ENCODE results near the gene ARMC9.

The ARMC9 gene

DNA sequence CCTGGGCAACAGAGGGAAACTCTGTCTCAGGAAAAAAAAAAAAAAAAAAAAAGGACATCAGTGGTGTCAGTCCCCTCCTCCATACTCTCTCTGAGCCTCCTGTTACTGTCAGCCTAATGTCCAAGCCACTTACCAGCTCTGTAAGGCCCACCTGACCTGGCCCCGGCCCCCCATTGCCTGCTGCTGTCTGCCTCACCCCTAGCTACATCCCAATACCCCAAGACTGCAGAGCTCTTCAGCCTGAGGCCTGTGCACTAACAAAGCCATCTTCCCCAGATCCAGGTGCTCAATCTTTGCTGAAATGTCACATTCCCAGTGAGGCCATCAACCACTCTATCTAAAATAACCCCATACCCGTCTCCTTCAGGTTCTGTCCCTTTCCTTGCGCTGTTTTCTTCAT, 5.7 kb downstream of the ARMC9 start:
- peaks cover 2% of the 10 kb centered on the region for H3K27me3 Mint-ChIP-seq
- H3K4me3 Mint-ChIP-seq, result no peak overlapping the region
- H3K4me1 Mint-ChIP-seq, result no peaks in the 10 kb centered on the region
- H3K9me3 Mint-ChIP-seq, result no peaks in the 10 kb centered on the region
- ATAC-seq (ENCODE audit: low read depth) (no peak), DNase-seq (ENCODE audit: low spot score in 2 of 2) (no peak)
- H3K36me3 Mint-ChIP-seq, result no peaks in the 10 kb centered on the region
- H3K27ac Mint-ChIP-seq, result no peak overlapping the region

DNA sequence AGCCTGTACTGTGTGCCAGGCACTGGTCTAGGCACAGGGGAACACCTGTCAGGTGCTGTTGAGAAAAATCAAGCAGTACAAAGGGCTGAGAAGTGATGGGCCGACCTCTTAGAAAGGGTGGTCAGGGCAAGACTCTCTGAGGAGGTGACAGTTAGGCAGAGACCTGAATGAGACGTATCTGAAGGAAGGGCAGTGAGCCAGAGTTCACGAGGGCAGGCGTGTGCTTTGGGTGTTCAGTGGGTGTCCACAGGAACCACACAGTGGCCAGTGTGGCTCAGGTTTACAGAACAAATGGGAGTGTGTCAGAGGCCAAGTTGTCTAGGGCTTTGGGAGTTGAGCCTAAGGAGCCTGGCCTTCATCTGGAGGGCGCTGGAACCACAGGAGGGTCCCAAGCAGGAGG, 6.2 kb downstream of the ARMC9 start:
- Mint-ChIP-seq H3K27me3 (peaks cover 2% of the 10 kb centered on the region), H3K4me3 (no peak overlapping the region), H3K36me3 (no peaks in the 10 kb centered on the region), H3K9me3 (no peaks in the 10 kb centered on the region), H3K27ac (no peak overlapping the region), H3K4me1 (no peaks in the 10 kb centered on the region)
- DNase-seq (ENCODE audit: low spot score in 2 of 2), result no peak
- no peak for ATAC-seq (ENCODE audit: low read depth)

DNA sequence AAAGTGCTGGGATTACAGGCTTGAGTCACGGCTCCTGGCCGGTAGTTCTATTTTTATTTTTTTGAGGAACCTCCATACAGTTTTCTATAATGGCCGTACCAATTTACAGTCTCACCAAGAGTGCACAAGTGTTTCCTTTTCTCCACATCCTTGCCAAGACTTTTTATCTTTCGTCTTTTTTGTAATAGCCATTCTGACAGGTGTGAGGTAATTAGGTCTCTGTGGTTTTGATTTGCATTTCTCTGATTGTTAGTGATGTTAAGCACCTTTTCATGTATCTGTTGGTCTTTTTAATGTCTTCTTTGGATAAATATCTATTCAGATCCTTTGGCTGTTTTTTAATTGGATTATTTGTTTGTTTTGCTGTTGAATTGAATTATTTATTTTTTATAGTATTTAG, 9.3 kb downstream of the ARMC9 start:
- DNase-seq (ENCODE audit: low spot score in 2 of 2), result no peak
- no peaks in the 10 kb centered on the region for H3K27me3 Mint-ChIP-seq
- no peak overlapping the region for H3K4me3 Mint-ChIP-seq
- no peak overlapping the region for H3K27ac Mint-ChIP-seq
- H3K9me3 Mint-ChIP-seq, result no peaks in the 10 kb centered on the region
- H3K4me1 Mint-ChIP-seq, result no peaks in the 10 kb centered on the region
- H3K36me3 Mint-ChIP-seq, result no peaks in the 10 kb centered on the region
- no peak for ATAC-seq (ENCODE audit: low read depth)

DNA sequence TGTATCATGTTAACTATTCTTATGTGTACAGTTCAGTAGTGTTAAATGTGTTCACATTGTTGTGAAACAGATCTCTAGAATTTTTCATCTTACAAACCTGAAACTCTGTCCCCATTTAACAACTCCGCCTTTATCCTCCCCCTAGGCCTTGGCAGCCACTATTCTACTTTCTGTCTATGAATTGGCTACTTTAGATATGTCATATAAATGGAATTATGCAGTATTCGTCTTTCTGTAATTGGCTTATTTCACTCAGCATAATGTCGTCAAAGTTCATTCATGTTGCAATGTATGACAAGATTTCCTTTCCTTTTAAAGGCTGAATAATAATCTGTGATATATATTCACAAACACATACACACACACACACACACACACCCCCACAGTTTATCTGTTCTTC, 12.4 kb downstream of the ARMC9 start:
- Mint-ChIP-seq H3K9me3 (no peaks in the 10 kb centered on the region), H3K4me1 (no peaks in the 10 kb centered on the region), H3K4me3 (no peak overlapping the region), H3K36me3 (no peaks in the 10 kb centered on the region), H3K27ac (no peak overlapping the region), H3K27me3 (no peaks in the 10 kb centered on the region)
- ATAC-seq (ENCODE audit: low read depth) (no peak), DNase-seq (ENCODE audit: low spot score in 2 of 2) (no peak)

DNA sequence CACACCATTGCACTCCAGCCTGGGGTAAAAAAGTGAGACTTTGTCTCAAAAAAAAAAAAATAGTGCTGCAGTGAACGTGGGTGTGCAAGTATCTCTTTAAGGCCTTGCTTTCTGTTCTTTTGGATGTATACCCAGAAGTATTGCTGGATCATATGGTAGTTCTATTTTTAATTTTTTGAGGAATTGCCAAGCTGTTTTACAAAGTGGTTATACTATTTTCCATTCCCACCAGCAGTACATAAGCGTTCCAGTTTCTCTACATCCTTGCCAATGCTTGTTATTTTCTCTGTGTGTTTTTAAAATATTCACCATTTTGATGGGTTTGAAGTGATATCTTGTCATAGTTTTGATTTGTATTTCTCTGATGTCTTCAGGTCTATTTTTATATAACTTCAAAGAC, 13.1 kb downstream of the ARMC9 start:
- Mint-ChIP-seq H3K4me1 (no peaks in the 10 kb centered on the region), H3K9me3 (no peaks in the 10 kb centered on the region), H3K27me3 (no peaks in the 10 kb centered on the region), H3K36me3 (no peaks in the 10 kb centered on the region), H3K27ac (no peak overlapping the region), H3K4me3 (no peak overlapping the region)
- ATAC-seq (ENCODE audit: low read depth) (no peak), DNase-seq (ENCODE audit: low spot score in 2 of 2) (no peak)

DNA sequence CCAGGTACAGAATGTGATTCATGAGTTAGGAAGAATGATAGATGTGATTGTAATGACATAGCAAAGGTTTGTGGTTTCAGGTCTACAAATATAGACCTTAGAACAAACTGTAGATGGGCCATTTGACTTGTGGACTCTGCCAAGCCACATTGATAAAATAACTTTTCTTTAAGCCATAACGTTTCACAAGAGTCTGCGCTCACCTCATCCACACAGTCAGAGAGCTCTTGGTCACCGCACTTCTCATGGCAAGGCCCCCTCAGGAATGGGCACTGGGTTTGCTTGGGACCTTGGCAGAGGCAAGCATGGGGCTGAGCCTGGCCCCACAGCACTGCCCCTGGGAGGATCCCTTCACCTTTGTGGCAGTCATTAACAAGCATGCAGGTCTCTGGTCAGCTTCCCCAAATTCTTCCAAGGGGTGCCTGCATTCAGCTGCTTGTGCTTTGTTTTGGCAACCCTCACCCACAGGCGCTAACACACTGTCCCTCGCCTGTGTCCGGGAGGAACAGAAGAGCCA, 14.0 kb downstream of the ARMC9 start:
- no peak overlapping the region for H3K27ac Mint-ChIP-seq
- no peaks in the 10 kb centered on the region for H3K9me3 Mint-ChIP-seq
- no peaks in the 10 kb centered on the region for H3K36me3 Mint-ChIP-seq
- ATAC-seq (ENCODE audit: low read depth) (no peak), DNase-seq (ENCODE audit: low spot score in 2 of 2) (no peak)
- no peaks in the 10 kb centered on the region for H3K27me3 Mint-ChIP-seq
- H3K4me1 Mint-ChIP-seq, result no peaks in the 10 kb centered on the region
- no peak overlapping the region for H3K4me3 Mint-ChIP-seq

DNA sequence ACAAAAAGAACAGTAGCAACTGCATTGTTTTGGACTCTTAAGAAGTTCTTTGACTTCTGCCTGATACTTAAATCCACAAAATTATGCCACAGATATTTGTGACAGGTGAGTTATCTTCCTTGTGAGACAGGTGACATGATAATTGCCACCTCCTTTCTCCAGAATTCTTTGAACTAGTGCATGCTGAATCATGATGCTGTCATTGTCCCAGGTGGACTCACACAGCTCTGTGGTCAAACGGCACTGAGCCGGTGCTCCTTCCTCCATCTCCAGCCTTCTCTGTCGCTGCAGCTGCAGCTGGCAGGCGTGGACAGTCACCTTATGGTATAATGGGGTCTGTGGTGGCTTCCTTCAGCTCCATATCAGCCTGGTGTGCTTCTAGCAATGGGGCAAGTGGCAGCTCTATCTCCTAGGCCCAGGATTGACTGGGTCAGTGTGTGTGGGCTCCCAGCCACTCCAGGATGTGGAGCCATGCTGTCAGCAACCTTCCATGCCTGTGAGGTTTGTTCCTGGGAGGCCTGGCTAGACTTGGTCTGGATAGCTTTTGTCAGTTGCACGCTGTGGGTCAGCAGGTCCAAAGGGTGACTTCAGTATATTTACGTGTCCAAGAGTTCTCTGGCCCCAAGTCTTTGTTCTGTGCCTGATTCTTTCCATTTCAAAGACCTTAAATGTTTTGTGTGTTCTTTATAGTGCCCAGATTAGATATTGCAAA, 15.7 kb downstream of the ARMC9 start:
- H3K36me3 Mint-ChIP-seq, result no peaks in the 10 kb centered on the region
- H3K4me3 Mint-ChIP-seq, result no peak overlapping the region
- no peak overlapping the region for H3K27ac Mint-ChIP-seq
- no peaks in the 10 kb centered on the region for H3K27me3 Mint-ChIP-seq
- H3K9me3 Mint-ChIP-seq, result no peaks in the 10 kb centered on the region
- ATAC-seq (ENCODE audit: low read depth) (no peak), DNase-seq (ENCODE audit: low spot score in 2 of 2) (no peak)
- H3K4me1 Mint-ChIP-seq, result no peaks in the 10 kb centered on the region

DNA sequence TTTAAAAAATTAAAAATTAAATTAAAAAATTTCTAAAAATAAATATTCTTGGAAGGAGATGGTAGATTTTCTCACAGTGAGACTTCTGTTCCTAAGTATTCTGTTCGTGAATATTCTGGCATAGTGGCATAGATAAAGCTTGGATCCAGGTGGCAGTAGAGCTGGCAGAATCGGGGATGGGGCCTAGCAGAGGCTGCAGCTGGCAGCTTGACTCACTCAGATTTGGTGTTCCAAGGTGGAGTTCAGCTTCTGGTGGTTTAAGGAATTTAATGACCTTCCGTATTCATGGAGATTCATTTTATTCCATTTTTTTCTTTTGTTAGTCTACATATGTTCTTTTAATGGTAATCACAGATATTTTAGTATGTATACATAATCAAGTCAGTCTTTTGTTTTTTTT, 19.9 kb downstream of the ARMC9 start:
- no peak overlapping the region for H3K4me3 Mint-ChIP-seq
- H3K36me3 Mint-ChIP-seq, result no peaks in the 10 kb centered on the region
- H3K27me3 Mint-ChIP-seq, result no peaks in the 10 kb centered on the region
- no peak for DNase-seq (ENCODE audit: low spot score in 2 of 2)
- peaks cover 3% of the 10 kb centered on the region for H3K4me1 Mint-ChIP-seq
- no peak overlapping the region for H3K27ac Mint-ChIP-seq
- ATAC-seq (ENCODE audit: low read depth), result no peak
- H3K9me3 Mint-ChIP-seq, result no peaks in the 10 kb centered on the region

DNA sequence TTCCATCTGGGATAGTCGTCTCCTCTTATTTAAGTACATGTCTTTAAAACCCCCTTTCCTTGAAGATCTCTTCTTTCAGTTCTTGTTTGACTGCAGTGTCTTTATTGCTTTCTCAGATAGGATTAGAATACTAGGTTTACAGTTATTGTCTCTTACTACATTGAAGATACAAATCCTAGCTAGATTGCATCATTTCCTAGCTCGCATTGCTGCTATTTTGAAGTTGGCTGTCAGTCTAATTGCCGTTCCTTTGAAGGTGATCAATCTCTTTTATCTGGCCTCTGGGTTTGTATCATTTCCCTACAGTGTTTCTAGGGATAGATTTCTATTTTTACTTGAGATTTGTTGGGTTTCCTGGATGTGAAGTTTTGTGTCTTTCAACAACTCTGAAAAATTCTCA, 20.9 kb downstream of the ARMC9 start:
- Mint-ChIP-seq H3K36me3 (no peaks in the 10 kb centered on the region), H3K27ac (no peak overlapping the region), H3K9me3 (no peaks in the 10 kb centered on the region), H3K4me3 (no peak overlapping the region), H3K27me3 (no peaks in the 10 kb centered on the region), H3K4me1 (peaks cover 3% of the 10 kb centered on the region)
- ATAC-seq (ENCODE audit: low read depth) (no peak), DNase-seq (ENCODE audit: low spot score in 2 of 2) (no peak)

DNA sequence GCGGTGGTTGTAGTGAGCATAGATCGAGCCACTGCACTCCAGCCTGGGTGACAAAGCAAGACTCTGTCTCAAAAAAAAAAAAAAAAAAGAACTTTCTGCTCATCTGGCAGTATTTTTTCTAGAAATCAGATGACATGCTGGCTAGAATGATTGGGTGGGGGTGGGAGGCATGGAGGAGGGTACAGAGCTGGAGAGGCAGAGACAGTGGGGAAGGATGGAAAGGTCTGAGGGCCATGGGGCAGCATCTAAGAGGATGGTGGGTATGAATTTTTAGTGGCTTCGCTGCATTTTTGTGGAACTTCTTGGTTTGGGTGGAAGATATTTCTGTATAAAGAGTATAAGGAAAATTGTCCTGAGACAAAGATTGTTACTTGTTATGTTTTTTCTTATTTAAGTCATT, 23.3 kb downstream of the ARMC9 start:
- Mint-ChIP-seq H3K36me3 (no peaks in the 10 kb centered on the region), H3K9me3 (no peaks in the 10 kb centered on the region), H3K4me1 (peaks cover 3% of the 10 kb centered on the region), H3K27me3 (no peaks in the 10 kb centered on the region), H3K4me3 (no peak overlapping the region), H3K27ac (no peak overlapping the region)
- ATAC-seq (ENCODE audit: low read depth) (no peak), DNase-seq (ENCODE audit: low spot score in 2 of 2) (no peak)

DNA sequence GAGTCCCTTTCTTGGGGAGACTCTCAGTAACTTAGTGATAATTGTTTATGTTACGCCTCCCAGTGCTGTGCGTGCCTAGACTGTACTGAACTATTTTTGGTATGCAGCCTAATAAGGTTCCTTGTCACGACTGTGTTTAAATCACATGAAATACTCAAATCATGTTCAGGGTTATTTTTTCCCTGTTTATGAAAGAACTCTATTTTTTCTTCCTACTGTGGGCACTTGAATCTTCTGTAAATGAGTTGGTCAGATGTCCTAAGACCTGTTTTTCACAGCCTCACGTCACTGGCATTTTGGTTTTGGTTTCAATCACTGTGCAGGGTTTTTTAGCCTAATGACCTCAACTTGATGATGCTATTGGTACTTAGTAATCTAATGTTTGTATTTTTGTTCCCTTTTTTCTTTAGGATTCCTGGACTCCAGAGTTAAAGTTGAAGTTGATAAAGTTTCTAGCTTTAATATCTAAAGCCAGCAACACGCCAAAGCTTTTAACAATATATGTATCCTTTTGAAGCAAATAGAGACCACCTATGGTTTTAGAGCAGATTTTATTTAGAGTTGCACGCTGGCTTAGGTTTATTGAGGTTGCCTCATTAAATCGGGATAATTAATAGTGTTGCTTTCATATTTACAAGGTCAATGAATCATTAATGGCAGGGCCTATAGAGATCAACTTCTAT, 24.0 kb downstream of the ARMC9 start:
- H3K4me1 Mint-ChIP-seq, result peaks cover 3% of the 10 kb centered on the region
- no peaks in the 10 kb centered on the region for H3K9me3 Mint-ChIP-seq
- no peak overlapping the region for H3K27ac Mint-ChIP-seq
- no peak for DNase-seq (ENCODE audit: low spot score in 2 of 2)
- ATAC-seq (ENCODE audit: low read depth), result no peak
- no peaks in the 10 kb centered on the region for H3K36me3 Mint-ChIP-seq
- no peak overlapping the region for H3K4me3 Mint-ChIP-seq
- H3K27me3 Mint-ChIP-seq, result no peaks in the 10 kb centered on the region

DNA sequence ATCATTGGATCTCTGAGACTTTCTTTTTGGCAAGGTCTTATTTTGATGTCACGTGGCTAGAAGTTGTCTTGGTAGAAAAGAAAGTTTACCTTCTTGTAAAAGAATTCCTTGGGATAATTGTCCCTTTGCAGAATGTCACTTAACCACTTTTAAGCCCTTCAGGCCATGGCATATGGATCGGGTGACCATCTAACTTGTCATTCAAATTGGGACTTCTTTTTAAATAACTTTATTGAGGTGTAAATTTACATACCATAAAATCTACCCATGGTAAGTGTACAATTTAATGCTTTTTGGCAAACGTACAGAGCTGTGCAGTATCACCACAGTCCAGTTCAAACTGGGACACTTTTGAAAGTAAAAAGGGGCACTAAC, 24.6 kb downstream of the ARMC9 start:
- H3K4me3 Mint-ChIP-seq, result no peak overlapping the region
- no peaks in the 10 kb centered on the region for H3K27me3 Mint-ChIP-seq
- ATAC-seq (ENCODE audit: low read depth) (no peak), DNase-seq (ENCODE audit: low spot score in 2 of 2) (no peak)
- no peaks in the 10 kb centered on the region for H3K36me3 Mint-ChIP-seq
- peaks cover 5% of the 10 kb centered on the region for H3K4me1 Mint-ChIP-seq
- H3K9me3 Mint-ChIP-seq, result no peaks in the 10 kb centered on the region
- no peak overlapping the region for H3K27ac Mint-ChIP-seq

DNA sequence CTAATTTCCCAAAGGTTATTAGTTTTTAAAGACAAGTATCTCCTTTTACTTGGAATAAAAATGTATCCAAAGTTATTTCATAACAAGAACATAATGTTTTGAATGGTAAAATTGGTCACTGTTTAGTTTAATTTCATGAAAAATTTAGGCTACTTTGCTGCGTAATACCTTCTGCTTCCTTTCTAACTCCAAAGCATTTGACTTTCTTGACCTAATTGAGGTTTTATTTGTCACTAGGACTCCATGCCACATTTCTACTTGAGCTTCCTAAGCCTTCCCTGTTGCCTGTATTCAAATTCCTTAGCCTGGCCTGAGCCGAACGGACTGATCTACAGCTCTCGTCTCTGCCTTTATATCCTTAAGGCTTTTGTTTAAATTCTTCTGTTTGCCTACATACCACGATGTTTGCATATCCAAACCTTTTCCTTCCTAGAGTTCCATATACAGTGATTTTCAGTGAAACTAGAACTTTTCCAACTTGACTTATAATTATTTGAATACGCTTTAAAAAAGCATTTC, 25.1 kb downstream of the ARMC9 start:
- peaks cover 10% of the 10 kb centered on the region for H3K4me1 Mint-ChIP-seq
- H3K27me3 Mint-ChIP-seq, result no peaks in the 10 kb centered on the region
- no peak overlapping the region for H3K4me3 Mint-ChIP-seq
- no peak for DNase-seq (ENCODE audit: low spot score in 2 of 2)
- no peaks in the 10 kb centered on the region for H3K36me3 Mint-ChIP-seq
- ATAC-seq (ENCODE audit: low read depth), result no peak
- no peak overlapping the region for H3K27ac Mint-ChIP-seq
- H3K9me3 Mint-ChIP-seq, result no peaks in the 10 kb centered on the region

DNA sequence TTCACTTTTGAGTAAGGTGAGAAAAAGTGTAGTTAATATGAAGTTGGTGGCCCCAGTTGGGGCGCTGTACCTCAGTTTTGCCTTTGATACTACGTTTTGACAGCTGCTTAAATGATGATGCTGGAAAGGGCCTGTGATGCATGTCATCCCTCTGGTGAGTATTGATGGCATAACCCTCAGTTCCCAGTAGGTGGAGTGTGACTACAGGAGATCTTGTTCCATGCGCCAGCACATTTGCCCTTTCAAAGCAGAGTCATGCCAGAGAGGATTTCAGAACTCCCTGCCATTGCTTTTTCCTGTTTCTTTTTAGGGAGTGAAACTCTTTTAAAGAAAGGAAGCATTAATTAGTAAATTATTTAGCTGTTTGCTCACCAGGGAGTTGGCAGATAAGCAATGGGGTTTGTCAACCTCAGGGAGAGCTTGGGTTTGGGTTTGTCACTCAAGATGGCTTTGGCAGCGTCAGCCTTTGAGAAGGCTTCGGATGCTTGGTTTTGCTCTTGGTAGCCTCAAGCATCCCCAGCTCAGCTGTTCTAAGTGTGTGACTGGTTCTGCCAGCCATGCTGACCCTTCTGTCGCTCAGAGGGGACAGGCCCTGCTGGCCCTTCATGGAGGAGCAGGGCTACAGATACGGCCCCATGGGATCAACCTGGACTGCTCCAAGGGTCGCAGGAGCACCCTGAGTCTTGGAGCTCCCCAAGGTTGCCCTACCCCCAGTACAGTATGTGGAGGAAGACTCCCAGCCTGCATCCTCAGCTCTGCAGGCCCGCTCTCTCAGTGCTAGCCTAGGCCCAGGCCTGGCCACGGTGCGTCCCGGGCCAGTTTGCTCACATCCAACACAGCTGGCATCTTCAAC, 29.1 kb downstream of the ARMC9 start:
- H3K4me3 Mint-ChIP-seq, result no peak overlapping the region
- no peaks in the 10 kb centered on the region for H3K9me3 Mint-ChIP-seq
- no peak overlapping the region for H3K27ac Mint-ChIP-seq

More for the DNA sequence above, 29.1 kb downstream of the ARMC9 start:
- Mint-ChIP-seq H3K4me1 (peaks cover 12% of the 10 kb centered on the region), H3K36me3 (no peaks in the 10 kb centered on the region), H3K27me3 (no peaks in the 10 kb centered on the region)
- DNase-seq (ENCODE audit: low spot score in 2 of 2), result peak; percentile 25 to 64
- peak; percentile 89 for ATAC-seq (ENCODE audit: low read depth)

Data from memory B cell (primary cell).